Measurements from ENCODE around the gene ALLC.
A peak's percentile ranks its signal among the peaks of the same experiment; 100 is the strongest.

Gene ALLC

GRCh38 chr2:3708576-3708975, 50.6 kb downstream of the ALLC start:
- H3K4me3 ChIP-seq (replicated peaks; ENCODE audit: low read depth, low read length) = no peak overlapping the region
- DNase-seq (ENCODE audit: low read depth) = no peak
- no peak for TF ChIP-seq CTCF (IDR thresholded peaks at IDR 0.05; ENCODE audit: low read length, missing control alignments)

DNA sequence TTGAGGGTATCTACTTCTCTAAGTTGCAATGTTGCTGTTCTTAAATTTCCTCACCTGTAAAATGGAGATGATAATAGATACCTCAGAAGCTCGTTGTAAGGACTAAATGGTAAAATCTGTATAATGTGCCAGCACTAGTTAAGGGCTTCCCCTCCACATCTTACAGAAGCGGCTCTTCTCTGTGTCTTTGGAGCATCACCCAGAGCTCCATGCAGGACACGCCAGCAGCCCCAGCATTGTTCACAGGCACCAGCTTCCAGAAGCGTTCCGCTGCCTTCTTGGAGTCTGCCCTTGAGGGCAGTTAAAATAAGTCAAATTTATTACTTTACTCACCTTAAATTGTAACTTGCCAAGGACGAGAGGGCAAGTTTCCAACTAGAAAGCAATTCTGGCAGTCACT, 51.2 kb downstream of the ALLC start:
- no peak overlapping the region for H3K4me3 ChIP-seq (replicated peaks; ENCODE audit: low read depth, low read length)
- no peak for TF ChIP-seq CTCF (IDR thresholded peaks at IDR 0.05; ENCODE audit: low read length, missing control alignments)
- no peak for DNase-seq (ENCODE audit: low read depth)

GRCh38 chr2:3712424-3712823, 54.4 kb downstream of the ALLC start:
- DNase-seq (ENCODE audit: low read depth) = no peak
- no peak overlapping the region for H3K4me3 ChIP-seq (replicated peaks; ENCODE audit: low read depth, low read length)
- TF ChIP-seq CTCF (IDR thresholded peaks at IDR 0.05; ENCODE audit: low read length, missing control alignments) = no peak

DNA sequence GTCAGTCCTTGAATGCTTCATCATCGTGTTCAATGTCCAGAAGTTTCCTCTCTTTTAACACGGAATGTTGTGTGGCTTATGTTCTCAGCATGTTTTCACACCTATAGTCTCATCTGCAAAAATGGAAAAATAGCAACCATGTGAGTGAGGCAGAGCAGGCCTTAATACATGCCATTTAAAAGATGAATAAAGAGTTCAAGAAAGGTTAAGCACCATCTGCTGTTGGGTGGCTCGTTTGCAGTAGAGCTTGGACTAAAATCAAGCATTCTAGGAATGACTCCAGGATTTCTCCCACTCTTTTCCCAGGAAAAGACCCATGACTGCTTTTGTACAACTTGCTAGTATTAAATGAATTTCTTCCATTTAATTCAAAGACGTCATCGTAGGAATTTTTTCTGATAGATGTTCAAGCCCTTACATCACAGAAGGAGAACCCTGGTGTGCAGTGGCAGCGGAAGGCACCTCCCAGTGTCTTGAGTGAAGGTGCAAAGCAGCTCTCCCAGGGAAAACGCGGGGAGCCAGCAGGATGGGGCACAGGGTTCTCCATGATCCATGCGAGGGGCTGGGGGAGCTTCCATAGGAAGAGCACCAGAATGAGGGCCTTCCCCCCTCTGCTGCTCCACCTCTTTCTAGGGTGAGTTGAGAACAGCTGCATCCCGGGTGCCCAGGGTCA, 55.0 kb downstream of the ALLC start:
- no peak overlapping the region for H3K4me3 ChIP-seq (replicated peaks; ENCODE audit: low read depth, low read length)
- peak; percentile 2 for DNase-seq (ENCODE audit: low read depth)
- no peak for TF ChIP-seq CTCF (IDR thresholded peaks at IDR 0.05; ENCODE audit: low read length, missing control alignments)

DNA sequence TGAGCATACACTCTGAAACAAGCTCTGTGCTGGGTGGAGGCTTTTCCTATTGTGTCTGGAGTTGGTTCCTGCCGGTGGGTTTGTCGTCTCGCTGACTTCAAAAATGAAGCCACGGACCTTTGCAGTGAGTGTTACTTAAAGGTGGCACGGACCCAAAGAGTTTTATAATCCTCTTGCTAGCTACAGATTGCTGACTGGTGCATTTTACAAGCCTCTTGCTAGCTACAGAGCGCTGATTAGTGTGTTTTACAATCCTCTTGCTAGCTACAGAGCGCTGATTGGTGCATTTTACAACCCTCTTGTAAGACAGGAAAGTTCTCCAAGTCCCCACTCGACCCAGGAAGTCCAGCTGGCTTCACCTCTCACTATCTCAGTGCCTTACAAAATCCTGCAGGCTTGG, 60.7 kb downstream of the ALLC start:
- TF ChIP-seq CTCF (IDR thresholded peaks at IDR 0.05; ENCODE audit: low read length, missing control alignments) = no peak
- H3K4me3 ChIP-seq (replicated peaks; ENCODE audit: low read depth, low read length) = no peak overlapping the region
- no peak for DNase-seq (ENCODE audit: low read depth)

- no peak overlapping the region for H3K4me3 ChIP-seq (replicated peaks; ENCODE audit: low read depth, low read length)
- DNase-seq (ENCODE audit: low read depth) = no peak
- TF ChIP-seq CTCF (IDR thresholded peaks at IDR 0.05; ENCODE audit: low read length, missing control alignments) = no peak
These were observed 67.0 kb downstream of the ALLC start for GRCh38 chr2:3725002-3725401.

Data from fibroblast of pulmonary artery (primary cell).